HG03135 (cell line): ENCODE measurements around the gene WWTR1.
A peak's percentile ranks its signal among the peaks of the same experiment; 100 is the strongest.

ENCODE experiments used
- ATAC-seq: cut with Tn5 transposase; IDR thresholded peaks from one replicate; pipeline ENCODE4 v1.9.1; 2021; ENCODE audit warnings: mild to moderate bottlenecking, moderate library complexity; ENCODE audit not compliant: unreplicated experiment

WWTR1 gene

GRCh38 chr3:149625795-149626194 is 32.0 kb downstream of the WWTR1 start:
- no peak for ATAC-seq

GRCh38 chr3:149623824-149624223 is 34.0 kb downstream of the WWTR1 start:
- no peak for ATAC-seq

GRCh38 chr3:149621218-149622005 is 36.4 kb downstream of the WWTR1 start:
- ATAC-seq = no peak

- no peak for ATAC-seq
Observed at GRCh38 chr3:149620291-149621020, 37.4 kb downstream of the WWTR1 start.

- ATAC-seq = no peak
Observed at GRCh38 chr3:149619136-149619535, 38.7 kb downstream of the WWTR1 start.

- ATAC-seq = no peak
Observed at GRCh38 chr3:149618151-149619123, 39.4 kb downstream of the WWTR1 start.

- ATAC-seq = no peak
Observed at GRCh38 chr3:149615731-149616221, 42.0 kb downstream of the WWTR1 start.

GRCh38 chr3:149613988-149614387 is 43.8 kb downstream of the WWTR1 start:
- no peak for ATAC-seq

- no peak for ATAC-seq
Observed at GRCh38 chr3:149612456-149612855, 45.4 kb downstream of the WWTR1 start.

GRCh38 chr3:149611149-149611548 is 46.7 kb downstream of the WWTR1 start:
- no peak for ATAC-seq

- no peak for ATAC-seq
Observed at GRCh38 chr3:149610351-149611105, 47.3 kb downstream of the WWTR1 start.

GRCh38 chr3:149609595-149609994 is 48.2 kb downstream of the WWTR1 start:
- peak; percentile 93 for ATAC-seq

- ATAC-seq = no peak
Observed at GRCh38 chr3:149608987-149609386, 48.8 kb downstream of the WWTR1 start.

- no peak for ATAC-seq
Observed at GRCh38 chr3:149605902-149606301, 51.9 kb downstream of the WWTR1 start.

- no peak for ATAC-seq
Observed at GRCh38 chr3:149604125-149604875, 53.5 kb downstream of the WWTR1 start.

- ATAC-seq = no peak
Observed at GRCh38 chr3:149603126-149604074, 54.4 kb downstream of the WWTR1 start.

- ATAC-seq = no peak
Observed at GRCh38 chr3:149600634-149601033, 57.2 kb downstream of the WWTR1 start.

GRCh38 chr3:149599236-149599635 is 58.6 kb downstream of the WWTR1 start:
- ATAC-seq = no peak
